ENCODE data around the gene WTAP. TPM values are rescaled to one million over a fixed set of nuclear protein-coding genes. Genes with fewer than 3 reads are reported as not detected.
A peak's percentile ranks its signal among the peaks of the same experiment; 100 is the strongest.
"Not testable (repeated sequence)": the region's sequence is repeated elsewhere in the genome, so short reads cannot be mapped to it uniquely, and the experiment has no call there.

WTAP gene
- total RNA-seq, 1 experiment from 2014 or later: 106 TPM

DNA sequence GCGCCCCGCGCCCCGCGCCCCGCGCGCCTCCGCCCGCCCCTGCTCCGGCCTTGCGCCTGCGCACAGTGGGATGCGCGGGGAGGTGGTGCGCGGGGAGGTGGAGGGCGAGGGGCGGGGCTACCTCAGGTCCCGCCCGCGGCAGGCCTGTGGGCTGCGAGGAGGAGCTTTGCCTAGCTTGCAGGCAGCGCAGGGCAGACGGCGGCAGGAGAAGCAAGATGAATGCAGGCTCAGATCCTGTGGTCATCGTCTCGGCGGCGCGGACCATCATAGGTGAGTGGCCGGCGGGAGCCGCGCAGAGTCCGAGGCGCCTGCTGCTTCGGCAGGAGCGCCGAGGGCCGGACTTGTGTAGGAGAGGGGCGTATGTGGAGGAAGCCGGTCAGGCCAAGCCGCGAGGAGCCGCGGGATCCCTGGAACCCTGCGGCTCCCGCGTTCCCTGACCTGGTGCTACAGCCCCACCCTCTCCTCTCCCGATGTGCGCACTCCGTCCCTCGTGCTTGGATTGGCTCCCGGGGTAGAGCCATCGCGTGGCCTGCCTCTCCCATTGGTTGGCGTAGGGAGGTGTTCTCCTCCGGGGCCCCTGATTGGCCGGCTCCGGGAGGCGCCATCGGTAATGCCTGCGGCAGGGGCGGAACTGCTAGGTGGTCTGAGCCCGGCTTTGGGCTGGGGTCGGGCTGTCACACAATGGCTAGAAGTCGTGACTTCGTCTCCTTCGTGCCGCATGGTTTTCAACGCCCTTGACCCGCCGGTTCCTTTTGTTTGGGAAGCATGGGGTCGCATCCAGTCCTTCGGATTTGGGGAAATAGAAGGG, 34.8 kb downstream of the WTAP start, which contains the start of gene ACAT2:
TSS of gene ACAT2 (plus strand) at position 173 of the 808 bp plus-strand sequence. CDS start at position 216, 43 bp downstream.
- peak; percentile 93 for DNase-seq (ENCODE audit: low read depth)

- DNase-seq (ENCODE audit: low read depth): no peak
Measured at GRCh38 chr6:159762681-159763293, 35.5 kb downstream of the WTAP start.

DNA sequence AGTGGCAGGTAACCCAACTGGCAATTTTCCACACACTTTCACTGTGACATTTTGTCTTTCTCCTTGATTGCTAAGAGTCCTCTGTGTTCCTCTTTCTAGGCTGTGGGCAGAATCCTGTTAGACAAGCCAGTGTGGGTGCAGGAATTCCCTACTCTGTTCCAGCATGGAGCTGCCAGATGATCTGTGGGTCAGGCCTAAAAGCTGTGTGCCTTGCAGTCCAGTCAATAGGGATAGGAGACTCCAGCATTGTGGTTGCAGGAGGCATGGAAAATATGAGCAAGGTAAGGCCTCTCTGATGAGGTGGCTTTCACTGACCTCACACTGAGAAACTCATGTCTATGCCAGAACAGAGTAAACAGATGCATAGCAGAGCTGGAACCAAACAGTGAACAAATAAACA, 39.6 kb downstream of the WTAP start:
- peak; percentile 33 for DNase-seq (ENCODE audit: low read depth)

DNA sequence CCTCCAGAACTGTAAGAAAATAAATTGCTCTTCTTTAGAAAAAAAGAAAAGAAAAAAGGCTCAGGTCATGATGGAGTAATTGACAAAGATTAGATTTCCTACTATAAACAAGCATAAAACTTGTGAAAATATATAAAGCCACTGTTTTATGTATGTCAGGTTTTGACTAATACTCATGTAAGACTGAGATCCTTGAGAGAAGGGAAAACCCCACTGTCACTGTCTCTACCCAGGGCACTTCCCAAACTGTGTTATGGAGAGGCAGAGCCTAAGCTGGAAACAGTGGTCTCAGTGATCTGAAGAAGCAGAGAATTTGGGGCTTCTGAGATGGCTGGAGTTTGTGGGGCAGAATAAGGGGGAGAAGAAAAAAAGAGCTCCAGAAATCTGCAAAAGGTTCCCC, 42.2 kb downstream of the WTAP start:
- DNase-seq (ENCODE audit: low read depth): no peak

GRCh38 chr6:159772196-159772595, 44.9 kb downstream of the WTAP start:
- DNase-seq (ENCODE audit: low read depth): no peak

DNA sequence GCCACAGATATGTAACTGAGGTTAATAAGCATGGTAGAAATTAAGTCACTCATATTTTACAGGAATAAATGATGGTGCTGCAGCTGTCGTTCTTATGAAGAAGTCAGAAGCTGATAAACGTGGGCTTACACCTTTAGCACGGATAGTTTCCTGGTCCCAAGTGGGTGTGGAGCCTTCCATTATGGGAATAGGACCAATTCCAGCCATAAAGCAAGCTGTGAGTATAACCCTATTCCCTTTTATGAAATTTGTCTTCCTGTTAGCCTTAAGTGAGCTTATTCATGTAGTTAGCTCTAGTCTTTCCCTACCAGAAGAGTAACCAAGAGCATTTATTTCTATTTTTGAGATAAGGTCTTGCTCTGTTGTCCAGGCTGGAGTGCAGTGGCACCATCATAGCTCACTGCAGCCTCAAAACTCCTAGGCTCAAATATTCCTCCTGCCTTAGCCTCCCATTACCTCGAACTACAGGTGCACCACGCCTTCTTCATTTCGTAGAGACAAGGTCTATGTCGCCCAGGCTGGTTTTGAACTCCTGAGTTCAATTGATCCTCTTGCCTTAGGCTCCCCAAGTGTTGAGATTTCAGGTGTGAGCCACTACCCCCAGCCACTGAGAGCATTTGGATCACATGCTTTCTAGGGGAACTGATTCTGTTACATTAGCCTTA, 50.1 kb downstream of the WTAP start:
- no peak for DNase-seq (ENCODE audit: low read depth)

DNA sequence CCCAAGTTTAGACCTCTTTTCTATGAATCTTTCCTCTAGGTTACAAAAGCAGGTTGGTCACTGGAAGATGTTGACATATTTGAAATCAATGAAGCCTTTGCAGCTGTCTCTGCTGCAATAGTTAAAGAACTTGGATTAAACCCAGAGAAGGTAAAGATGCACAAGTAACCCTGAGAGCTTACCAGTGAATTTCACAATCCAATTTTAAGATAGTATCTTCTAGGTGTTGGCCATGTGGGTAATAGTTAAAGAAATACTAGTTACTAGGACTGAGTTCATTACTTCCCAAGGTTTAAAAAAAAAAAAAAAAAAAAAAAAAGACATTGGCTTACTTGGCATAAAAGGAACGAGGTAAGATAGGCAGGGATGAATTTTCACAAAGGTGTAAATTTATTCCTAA, 50.8 kb downstream of the WTAP start:
- DNase-seq (ENCODE audit: low read depth): no peak

GRCh38 chr6:159778542-159779103, 51.3 kb downstream of the WTAP start:
- DNase-seq (ENCODE audit: low read depth): no peak

DNA sequence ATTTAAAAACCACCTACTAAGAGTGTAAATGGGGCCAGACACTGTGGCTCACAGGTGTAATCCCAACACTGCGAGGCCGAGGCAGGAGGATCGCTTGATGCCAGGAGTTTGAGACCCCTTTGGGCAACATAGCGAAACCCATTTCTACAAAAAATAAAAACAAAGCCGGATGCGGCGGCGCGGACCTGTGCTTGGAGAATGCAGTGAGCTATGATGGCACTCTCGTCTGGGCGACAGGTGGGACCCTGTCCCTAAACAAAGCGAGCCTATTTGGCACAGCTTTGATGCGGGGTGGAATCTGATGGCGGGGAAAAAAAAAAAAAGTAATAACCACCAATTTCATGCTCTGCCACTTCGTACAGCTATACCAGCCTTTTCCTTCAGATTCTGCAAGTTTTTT, 61.0 kb downstream of the WTAP start:
- DNase-seq (ENCODE audit: low read depth): no peak

DNA sequence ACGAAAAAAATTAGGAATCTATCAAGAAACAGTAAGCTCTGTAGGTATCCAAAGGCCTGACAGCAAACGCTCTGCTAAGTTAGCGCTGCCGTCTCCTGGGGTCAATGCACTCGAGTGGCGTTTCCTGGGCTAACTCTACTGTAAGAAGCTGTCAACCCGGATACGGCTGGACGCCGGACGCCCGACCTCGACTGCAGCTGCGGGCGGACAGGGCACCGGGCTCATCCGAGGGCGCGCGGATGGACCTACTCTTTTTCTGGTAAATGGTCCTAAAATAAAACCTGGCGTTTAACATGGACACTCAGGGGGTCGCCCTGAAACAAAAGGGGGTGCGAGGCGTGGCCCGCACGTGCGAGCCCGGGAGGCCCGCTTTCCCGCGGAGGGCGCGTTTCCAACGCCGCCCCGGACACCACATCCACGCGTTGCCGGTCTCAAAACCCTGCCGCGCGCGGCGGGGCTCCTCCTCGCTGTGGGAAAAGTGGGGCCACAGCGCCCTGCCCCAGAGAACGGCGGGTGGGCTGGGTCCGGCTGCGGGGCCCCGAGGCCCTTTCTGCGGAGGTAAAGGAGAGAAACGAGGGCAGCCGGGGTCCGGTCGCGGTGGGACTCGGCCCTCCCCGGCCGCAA, 61.6 kb downstream of the WTAP start:
- peak; percentile 60 for DNase-seq (ENCODE audit: low read depth)

- DNase-seq (ENCODE audit: low read depth): peak; percentile 100
Measured at GRCh38 chr6:159789377-159790148, 62.3 kb downstream of the WTAP start, which contains the start of gene TCP1. Gene TCP1, minus strand, starts transcription at chr6:159789602. Its CDS starts 134 bp downstream, at chr6:159789468.

DNA sequence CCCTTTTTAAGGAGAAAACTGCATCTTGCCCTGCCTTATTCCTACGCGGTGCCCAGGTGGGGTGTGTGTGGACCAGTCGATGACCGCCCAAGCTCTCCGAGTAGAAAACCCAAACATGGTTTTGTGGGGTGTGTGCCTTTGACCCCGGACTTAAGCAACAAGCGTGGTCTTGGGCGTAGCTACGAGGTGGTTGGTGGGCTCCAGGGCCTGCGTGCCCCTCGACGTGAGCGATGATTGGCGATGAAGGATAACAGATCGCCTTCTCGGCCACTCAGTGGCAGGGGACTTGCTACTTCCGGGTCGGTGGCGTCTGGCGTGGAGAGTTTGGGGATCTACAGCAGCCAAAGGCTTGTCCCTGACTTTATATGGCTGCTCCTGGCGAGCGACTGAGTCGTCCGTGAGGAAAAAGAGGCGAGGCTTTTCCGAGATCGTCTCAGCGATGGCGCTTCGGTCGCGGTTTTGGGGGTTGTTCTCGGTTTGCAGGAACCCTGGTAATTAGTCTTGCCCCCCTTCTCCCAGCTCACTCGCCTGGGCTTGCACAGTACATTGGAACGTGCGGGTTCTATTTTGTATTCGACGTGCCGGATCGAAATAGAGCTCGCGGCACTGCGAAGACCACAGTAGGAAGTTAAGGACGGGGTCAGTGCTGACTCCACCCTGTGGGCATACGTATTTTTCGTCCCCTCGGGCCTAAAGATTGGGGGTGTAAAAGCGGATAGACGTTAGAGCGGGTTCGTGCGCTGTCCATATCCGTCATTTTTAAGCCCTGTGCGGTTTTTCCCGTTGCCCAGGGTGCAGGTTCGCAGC, 63.0 kb downstream of the WTAP start, which contains the start of gene MRPL18:
TSS of gene MRPL18 (plus strand) at position 319 of the 807 bp plus-strand sequence. CDS start at position 440, 121 bp downstream.
- DNase-seq (ENCODE audit: low read depth): peak; percentile 98

- DNase-seq (ENCODE audit: low read depth): no peak
Measured at GRCh38 chr6:159790956-159791598, 63.8 kb downstream of the WTAP start.

DNA sequence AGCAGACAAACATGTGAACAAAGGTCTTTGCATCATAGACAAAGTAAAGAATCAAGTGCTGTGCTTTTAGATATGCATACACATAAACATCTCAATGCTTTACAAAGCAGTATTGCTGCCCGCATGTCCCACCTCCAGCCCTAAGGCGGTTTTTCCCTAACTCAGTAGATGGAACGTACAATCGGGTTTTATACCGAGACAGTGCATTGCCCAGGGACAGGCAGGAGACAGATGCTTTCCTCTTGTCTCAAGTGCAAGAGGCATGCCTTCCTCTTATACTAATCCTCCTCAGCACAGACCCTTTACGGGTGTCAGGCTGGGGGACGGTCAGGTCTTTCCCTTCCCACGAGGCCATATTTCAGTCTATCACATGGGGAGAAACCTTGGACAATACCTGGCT, 67.7 kb downstream of the WTAP start:
- not testable (repeated sequence) for DNase-seq (ENCODE audit: low read depth)

GRCh38 chr6:159797554-159797953, 70.2 kb downstream of the WTAP start:
- DNase-seq (ENCODE audit: low read depth): no peak

GRCh38 chr6:159800141-159800865, 73.0 kb downstream of the WTAP start, which contains the start of gene PNLDC1:
Gene PNLDC1, plus strand, starts transcription at chr6:159800276. Its CDS starts 32 bp downstream, at chr6:159800308.
- no peak for DNase-seq (ENCODE audit: low read depth)

DNA sequence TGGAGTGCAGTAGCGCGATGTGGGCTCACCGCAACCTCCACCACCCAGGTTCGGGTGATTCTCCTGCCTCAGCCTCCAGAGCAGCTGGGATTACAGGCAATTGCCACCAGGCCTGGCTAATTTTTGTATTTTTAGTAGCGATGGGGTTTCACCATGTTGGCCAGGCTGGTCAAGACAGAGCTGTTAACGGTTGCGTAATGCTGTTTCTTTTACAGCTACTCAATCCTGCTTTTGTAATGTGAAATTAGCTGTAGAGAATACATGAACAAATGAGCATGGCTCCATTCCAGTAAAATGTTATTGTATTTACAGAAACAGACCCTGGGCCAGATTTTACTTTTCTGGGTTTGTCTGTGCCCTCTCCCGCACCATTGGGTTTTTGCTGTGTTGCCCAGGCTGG, 74.6 kb downstream of the WTAP start:
- no peak for DNase-seq (ENCODE audit: low read depth)

DNA sequence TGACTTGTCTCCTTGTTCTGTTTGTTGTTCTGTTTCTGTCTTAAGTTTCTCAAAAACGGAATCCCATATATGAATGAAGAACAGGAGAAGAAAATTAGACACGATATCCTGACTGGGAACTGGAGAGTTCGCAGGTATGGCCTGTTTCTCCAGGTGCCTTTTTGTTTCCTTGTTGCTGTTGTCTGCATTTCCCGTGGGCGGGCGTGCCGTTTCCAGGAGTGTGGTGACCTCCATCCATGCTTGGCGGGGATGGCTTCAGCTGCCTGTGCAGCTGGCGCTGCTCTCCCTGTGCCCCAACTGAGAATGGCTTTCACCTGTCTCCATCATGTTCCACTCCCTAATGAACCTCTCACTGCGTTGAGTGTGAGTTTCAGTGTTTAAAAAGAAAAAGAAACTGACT, 77.2 kb downstream of the WTAP start:
- no peak for DNase-seq (ENCODE audit: low read depth)

Data from M059J (cell line).